Ramos (cell line): ENCODE data around the gene VWA7.

Source experiments
- in situ Hi-C: fragments of 300-500 bp; cut with MboI; formaldehyde crosslinking; loops from one replicate; pipeline ENCODE4 v1.14.3; 2022; ENCODE audit warnings: low sequenced_read_pairs; ENCODE audit not compliant: unreplicated experiment

Gene VWA7

GRCh38 chr6:31734247-31734820 is 42.8 kb downstream of the VWA7 start:
- in situ Hi-C loops = no loop called here

DNA sequence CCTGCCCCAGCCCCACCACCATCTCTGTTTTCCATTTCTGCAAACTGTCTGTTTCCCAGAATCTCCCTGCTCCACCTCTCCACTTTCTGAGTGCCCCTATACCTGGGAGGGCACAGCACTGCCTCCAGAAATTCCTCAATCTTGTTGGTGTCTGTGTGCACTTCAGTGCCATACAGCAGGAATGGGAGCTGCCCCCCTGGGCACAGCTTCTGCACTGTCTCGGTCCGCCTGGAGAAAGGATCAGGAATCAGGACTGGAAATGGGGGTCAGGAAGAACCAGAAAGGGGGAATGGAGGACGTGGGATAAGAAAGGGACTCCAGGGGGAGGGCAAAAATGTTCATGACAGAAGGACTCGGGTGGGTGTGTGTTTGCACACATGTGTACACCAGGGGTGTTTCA is 43.4 kb downstream of the VWA7 start:
- in situ Hi-C loops = no loop called here

DNA sequence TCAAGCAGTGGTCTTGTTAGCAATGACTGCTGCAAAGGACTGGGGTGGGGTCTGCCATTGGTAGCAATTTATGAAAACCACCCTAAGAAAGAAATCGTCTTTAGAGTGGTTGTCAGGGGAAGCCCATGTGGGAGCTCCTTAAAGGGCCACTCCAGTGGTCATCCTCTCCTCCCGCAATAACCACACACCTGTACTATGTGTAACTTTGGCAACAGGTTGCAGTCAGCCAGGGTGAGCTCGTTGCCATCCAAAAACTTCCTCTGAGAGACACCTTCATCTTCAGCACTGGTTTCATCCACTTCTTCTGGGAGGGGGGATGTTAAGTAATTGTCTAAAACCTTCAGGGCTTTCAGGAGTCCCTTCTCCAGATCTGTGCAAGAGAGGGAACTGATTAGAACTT is 45.1 kb downstream of the VWA7 start:
- in situ Hi-C loops = no loop called here

DNA sequence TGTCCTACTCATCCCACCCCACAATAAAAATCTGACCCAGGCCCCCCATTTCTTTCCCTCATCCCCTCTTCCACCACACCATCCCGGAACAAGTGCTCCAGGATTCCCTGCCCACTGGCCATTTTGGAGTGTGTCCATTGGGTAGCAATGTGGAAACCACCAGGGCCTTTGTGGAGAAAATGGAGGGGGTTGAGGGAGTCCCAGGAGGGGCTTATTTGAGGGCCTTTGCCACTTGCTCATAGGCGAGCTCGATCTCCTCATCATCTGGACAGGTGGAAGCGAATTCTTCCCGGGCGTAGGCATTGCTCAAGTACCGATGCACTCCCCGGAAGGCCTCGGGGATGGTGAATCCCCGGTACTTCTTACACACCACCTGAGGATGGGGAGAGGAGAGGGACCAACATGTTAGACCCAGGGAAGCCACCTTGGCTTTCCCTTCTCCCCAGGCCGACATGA is 46.5 kb downstream of the VWA7 start:
- in situ Hi-C loops = no loop called here

GRCh38 chr6:31729979-31730630 is 47.0 kb downstream of the VWA7 start:
- in situ Hi-C loops = no loop called here

DNA sequence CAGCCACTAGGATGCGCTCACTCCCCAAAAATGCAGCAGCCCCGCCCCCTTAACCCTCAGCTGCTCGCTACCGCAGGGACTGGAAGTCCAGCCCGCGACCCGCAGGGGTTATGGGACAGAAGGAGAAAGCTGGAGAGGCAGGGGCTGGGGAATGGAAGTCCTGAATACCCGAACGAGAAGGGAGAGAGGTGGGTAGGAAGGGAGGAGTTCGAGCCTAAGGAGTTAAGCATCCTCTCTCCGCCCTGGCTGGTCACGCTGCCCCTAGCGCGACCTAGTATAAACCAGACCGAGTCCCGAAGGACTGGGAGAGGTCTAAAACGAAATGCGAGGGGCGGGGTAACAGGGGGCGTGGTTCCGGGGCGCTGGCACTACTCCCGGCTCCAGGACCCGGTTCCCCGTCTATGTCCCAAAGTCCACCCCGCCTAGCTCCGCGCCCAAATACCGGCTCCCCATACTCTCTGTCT is 47.6 kb downstream of the VWA7 start:
- in situ Hi-C loops = no loop called here

GRCh38 chr6:31728767-31729514 is 48.2 kb downstream of the VWA7 start, which contains the start of gene DDAH2:
Gene DDAH2 (minus strand): TSS chr6:31729299. CDS start chr6:31729161, 138 bp downstream.
- in situ Hi-C loops = no loop called here

DNA sequence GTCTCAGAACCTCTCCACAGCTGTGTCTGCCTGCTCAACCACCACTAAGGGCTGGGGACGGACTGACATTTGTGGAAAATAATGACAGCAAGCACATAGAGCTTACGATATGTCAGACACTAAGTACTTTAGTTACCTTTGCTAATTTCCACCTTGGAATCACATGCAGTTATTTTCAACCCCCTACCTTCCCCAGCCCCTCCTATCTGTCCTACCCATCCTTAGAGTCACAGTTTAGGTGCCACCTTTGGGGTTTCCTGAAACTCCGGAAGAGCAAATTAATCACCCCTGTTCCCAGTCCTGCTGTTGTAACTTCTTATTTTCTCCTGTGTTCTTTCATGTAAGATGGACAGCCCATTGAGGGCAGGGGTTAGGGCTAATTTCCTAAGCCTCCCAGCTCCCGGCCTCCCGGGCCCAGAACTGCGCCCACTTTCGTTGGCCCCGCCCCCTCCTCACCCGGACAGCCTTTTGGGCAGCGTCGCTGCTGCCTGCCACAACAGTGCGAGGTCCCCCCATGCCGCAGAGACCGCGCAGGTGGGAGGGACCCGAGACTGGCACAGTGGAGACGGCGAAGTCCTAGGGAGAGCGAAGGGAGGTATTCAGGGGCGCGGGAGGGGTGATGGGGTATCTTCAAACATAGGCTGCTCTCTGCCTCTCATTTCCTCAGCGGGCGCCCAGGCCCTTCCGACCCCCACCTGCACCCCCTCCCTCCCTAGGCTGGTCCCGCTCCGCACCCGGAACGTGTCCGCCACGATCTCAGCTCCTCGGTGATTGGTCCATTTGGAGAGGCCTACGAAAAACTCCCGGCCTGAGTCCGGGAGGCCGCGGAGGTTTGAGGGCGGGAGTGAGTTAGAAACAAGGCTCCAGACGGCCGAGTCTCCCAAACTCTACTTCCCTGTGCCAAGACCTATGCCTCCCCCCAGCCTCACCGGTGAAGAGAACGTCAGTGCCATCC is 49.1 kb downstream of the VWA7 start:
- in situ Hi-C loops = no loop called here

DNA sequence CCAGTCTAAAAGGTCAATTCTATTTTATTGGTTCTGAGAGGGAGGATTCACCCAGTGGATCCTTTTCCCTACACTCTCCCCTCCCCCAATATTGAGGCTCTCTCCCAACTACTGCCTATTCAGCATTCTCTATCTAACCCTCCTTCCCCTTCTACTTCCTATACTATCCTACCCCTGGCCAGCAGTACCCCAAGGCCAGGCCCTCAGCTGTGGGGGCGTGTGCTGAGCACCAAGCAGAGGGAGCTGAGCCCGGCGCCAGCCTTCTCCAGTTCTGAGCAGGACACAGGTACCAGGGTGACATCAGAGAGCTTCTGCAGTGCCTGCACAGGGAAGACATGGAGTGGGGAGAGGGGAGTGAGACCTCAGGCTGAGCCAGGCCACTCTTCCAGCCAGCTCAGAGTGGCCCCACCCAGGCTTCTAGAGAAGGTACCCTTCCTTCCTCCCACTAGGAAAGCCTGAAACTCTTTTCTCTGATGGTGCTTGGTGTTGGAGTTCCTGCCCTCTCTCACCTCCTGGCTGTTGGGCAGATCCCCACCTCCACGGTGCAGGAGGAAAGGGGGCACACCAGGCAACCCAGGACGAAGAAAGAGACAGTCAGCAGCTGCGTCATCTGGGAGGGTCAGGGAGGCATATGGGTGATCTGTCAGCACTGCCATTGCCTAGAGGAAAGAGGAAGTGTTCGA is 50.0 kb downstream of the VWA7 start:
- in situ Hi-C loops = no loop called here

- in situ Hi-C loops = no loop called here
These were observed 51.4 kb downstream of the VWA7 start for GRCh38 chr6:31725502-31726350.

DNA sequence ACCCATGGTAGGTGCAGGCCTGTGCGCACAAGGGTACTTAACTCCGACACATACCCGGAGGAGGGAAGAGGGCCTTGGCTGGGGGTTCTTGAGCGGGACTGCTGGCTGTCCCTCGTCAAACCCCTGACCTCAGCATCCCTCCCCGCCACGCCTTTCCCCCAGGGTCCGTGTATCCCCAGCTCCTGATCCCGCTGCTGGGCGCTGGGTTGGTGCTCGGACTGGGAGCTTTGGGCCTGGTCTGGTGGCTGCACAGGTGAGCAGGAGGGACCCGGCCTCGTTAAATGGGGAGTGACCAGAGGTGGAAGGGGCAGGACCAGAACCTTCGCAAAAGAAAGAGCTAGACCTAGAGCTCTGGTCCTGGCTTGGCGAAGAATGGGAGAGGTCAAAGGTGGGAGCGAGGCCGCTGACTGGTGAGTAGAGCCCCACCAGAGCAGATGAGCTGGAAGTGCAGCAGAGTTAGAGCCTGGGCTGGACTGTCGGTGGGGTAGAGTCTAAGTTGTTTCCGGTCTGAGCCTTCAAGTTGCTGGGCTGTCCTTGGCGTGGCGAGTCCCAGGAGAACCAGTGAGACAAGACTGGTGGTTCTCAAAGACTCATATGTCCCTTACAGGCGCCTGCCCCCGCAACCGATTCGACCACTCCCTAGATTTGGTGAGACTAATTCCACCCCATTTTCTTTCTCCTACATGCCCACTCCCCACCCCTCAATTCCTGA is 53.0 kb downstream of the VWA7 start:
- in situ Hi-C loops = no loop called here

DNA sequence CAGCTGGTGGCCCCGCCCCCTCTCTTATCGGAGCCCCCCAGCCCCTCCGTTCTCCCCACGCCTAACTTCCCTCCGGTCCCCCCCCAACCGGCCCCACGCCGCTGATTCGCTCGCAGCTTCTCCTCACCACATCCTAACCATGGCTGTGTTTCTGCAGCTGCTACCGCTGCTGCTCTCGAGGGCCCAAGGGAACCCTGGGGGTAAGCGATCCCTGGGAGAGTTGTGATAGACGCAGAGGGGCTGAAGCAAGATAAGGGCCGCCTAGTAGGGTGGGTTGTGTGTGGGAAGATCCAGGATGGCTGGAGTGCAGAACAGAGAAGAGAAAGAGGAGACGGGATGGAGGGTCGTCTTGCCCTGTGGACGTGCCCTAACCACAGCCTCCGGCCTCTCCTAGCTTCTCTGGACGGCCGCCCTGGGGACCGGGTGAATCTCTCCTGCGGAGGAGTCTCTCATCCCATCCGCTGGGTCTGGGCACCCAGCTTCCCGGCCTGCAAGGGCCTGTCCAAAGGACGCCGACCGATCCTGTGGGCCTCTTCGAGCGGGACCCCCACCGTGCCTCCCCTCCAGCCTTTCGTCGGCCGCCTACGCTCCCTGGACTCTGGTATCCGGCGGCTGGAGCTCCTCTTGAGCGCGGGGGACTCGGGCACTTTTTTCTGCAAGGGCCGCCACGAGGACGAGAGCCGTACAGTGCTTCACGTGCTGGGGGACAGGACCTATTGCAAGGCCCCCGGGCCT is 53.7 kb downstream of the VWA7 start, which contains the start of gene MPIG6B:
Gene MPIG6B (plus strand): TSS at position 129 of the 735 bp plus-strand sequence. CDS start 11 bp downstream, at position 140.
- in situ Hi-C loops = no loop called here

- in situ Hi-C loops = no loop called here
These were observed 55.0 kb downstream of the VWA7 start for GRCh38 chr6:31722173-31722572.

DNA sequence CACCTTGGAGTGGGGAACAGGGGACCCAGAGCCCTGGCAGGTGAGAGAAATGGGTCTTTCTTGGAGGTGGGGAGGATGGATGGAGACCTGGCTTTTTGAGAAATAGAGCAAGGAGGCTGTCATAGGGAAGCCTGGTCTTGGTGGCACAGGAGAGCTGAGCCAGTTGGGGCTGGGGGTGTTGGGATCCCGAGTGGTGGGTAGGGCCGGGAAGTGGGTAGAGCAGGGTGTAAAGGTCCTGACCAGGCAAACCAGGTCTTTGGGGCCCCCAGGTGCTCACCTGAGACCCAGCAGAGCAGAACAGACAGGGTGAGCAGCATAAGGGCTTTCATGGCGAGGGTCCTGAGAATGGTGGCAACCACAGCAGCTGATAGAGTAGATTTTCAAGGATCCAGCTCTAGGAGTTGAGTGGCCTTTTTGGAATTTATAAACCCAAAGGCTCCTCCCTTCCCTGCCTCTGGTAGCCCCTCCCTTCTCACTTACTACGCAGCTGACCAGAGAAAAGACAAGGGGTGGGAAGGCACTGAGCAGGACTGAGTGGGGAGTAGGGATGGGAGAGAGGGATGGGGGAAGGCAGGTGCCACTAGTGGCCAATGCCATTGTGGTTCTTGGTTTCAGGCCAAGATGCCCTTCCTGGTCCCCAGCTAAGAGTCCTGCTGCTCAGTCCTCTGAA is 55.6 kb downstream of the VWA7 start, which contains the start of gene LY6G6C:
Gene LY6G6C (minus strand): TSS at position 396 of the 670 bp plus-strand sequence. CDS start 67 bp downstream, at position 329.
- in situ Hi-C loops = no loop called here

GRCh38 chr6:31720196-31720770 is 56.8 kb downstream of the VWA7 start:
- in situ Hi-C loops = no loop called here

DNA sequence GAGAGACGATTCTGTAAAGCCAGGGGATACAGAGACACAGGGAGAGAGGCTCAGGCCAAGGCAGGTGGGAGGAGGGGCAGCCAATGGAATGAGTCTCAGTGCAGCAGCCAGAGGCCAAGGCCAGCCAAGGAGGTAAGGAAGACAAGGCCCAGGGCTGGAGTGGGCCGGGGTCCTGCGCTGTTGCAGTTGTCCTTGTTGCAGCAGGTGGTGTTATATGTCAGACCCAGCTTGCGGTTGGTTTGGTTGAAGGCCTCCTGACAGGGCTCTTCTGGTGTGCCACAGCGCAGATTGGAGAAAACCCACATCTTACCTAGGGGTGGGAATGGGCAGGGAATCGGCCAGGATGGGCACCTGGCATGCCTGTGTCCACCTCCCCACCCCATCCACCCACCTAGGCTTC is 58.1 kb downstream of the VWA7 start:
- in situ Hi-C loops = no loop called here
